VCaP (cell line): Measurements from ENCODE around the gene ZBTB34.
"Not testable (repeated sequence)": the region's sequence is repeated elsewhere in the genome, so short reads cannot be mapped to it uniquely, and the experiment has no call there.

Experiments used
- H3K27ac ChIP-seq: fragments of 450-650 bp; 2 replicates; pipeline ENCODE4 v1.5.1; 2017
- CTCF ChIP-seq: fragments of 450-650 bp; conservative IDR thresholded peaks from 2 replicates; pipeline ENCODE4 v1.5.1; 2017; ENCODE audit warnings: mild to moderate bottlenecking, moderate library complexity

Gene ZBTB34, protein sequence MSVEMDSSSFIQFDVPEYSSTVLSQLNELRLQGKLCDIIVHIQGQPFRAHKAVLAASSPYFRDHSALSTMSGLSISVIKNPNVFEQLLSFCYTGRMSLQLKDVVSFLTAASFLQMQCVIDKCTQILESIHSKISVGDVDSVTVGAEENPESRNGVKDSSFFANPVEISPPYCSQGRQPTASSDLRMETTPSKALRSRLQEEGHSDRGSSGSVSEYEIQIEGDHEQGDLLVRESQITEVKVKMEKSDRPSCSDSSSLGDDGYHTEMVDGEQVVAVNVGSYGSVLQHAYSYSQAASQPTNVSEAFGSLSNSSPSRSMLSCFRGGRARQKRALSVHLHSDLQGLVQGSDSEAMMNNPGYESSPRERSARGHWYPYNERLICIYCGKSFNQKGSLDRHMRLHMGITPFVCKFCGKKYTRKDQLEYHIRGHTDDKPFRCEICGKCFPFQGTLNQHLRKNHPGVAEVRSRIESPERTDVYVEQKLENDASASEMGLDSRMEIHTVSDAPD

GRCh38 chr9:126860077-126860756 lies at the start of gene ZBTB34:
ZBTB34 (plus strand) TSS chr9:126860639; CDS start chr9:126879400, 18,761 bp downstream.
- H3K27ac ChIP-seq = peak within 1 kb of the TSS; percentile 95
- peak; percentile 99 for TF ChIP-seq CTCF

- H3K27ac ChIP-seq = no peak overlapping the region
- TF ChIP-seq CTCF = no peak
Observed at GRCh38 chr9:126813072-126813471, 47.4 kb upstream of the ZBTB34 start.

DNA sequence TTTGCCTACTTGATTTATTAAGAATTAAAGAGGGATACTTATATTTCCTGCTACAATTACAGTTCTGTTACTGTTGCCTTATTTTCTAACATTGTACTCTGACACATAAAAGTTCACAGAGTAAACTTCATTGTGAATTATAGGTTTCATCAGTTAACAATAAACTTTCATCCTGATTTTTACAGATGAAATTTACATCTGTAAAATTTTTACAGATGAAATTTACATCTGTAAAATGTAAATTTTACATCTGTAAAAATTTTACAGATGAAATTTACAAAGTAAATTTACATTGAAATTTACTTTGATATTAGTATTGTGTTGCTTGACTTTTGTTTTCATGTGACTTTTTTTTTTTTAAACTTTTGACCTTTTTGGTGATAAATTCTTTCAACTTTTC lies 46.3 kb upstream of the ZBTB34 start:
- TF ChIP-seq CTCF = no peak
- no peak overlapping the region; the same call in 1 of the 2 replicates for H3K27ac ChIP-seq

GRCh38 chr9:126817615-126818014 lies 42.8 kb upstream of the ZBTB34 start:
- not testable (repeated sequence) for H3K27ac ChIP-seq

- no peak for TF ChIP-seq CTCF
- H3K27ac ChIP-seq = no peak overlapping the region
Observed at GRCh38 chr9:126818482-126818881, 42.0 kb upstream of the ZBTB34 start.

- H3K27ac ChIP-seq = no peak overlapping the region
- TF ChIP-seq CTCF = no peak
Observed at GRCh38 chr9:126819482-126819881, 41.0 kb upstream of the ZBTB34 start.

DNA sequence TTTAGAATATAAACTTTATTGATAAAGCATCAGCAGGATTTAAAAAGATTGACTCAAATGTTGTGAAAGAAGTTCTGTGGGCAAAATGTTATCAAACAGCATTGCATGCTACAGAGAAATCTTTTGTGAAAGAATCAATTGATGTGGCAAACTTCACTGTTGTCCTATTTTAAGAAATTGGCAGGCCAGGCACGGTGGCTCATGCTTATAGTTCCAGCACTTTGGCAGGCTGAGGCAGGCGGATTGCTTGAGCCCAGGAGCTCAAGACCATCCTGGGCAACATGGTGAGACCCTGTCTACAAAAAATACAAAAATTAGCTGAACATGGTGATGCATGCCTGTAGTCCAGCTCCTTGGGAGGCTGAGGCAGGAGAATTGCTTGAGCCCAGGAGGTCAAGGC lies 38.2 kb upstream of the ZBTB34 start:
- no peak for TF ChIP-seq CTCF
- peak overlapping the region; percentile 68 for H3K27ac ChIP-seq

DNA sequence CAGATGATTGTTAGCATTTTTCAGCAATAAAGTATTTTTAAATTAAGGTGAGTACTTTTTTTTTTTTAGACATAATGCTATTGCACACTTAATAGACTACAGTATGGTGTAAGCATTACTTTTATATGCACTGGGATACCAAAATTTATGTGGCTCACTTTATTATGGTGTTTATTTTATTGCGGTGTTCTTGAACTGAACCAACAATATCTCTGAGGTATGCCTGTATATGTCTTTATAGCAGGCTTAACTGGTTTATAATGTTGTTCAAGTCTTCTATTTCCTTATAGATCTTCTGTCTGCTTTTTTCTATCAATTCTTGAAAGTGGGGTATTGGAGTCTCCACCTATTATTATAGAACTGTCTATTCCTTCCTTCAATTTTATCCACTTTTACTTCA lies 37.6 kb upstream of the ZBTB34 start:
- TF ChIP-seq CTCF = no peak
- H3K27ac ChIP-seq = peak overlapping the region; percentile 68

- peak overlapping the region; percentile 68 for H3K27ac ChIP-seq
Observed at GRCh38 chr9:126824052-126824451, 36.4 kb upstream of the ZBTB34 start.
